Heart right ventricle (tissue), 16 donors: ENCODE data around the gene DCPS. TPM values are rescaled to one million over a fixed set of nuclear protein-coding genes. Genes with fewer than 3 reads are reported as not detected.

Experiments
- ATAC-seq, 8 donors: fragments of 200-7000 bp; cut with Tn5 transposase; one replicate each; pipeline ENCODE4 v1.9.1; 2020; ENCODE audit warnings: mild to moderate bottlenecking in 8 of 8, moderate library complexity in 8 of 8, moderate number of reproducible peaks in 1 of 8
- DNase-seq, 2 donors: peaks; one replicate each; pipeline ENCODE4 v3.0.0-alpha.2; 2020
- H3K27ac ChIP-seq, 10 donors: fragments of 200-600 bp; sonication (generic) in 2 of 10; one replicate each; pipeline versions ENCODE4 v1.5.0 to v1.8.0; 2020 to 2022; ENCODE audit warnings: mild to moderate bottlenecking in 3 of 10
- H3K27me3 ChIP-seq, 7 donors: fragments of 200-600 bp; one replicate each; pipeline ENCODE4 v1.8.0; 2021 to 2022; ENCODE audit warnings: mild to moderate bottlenecking in 2 of 7
- H3K36me3 ChIP-seq, 9 donors: fragments of 200-600 bp; sonication (generic) in 1 of 9; one replicate each; pipeline versions ENCODE4 v1.5.0 to v1.8.0; 2020 to 2022; ENCODE audit warnings: mild to moderate bottlenecking in 2 of 9
- H3K4me1 ChIP-seq, 9 donors: fragments of 200-600 bp; sonication (generic) in 1 of 9; one replicate each; pipeline versions ENCODE4 v1.5.0 to v1.8.0; 2020 to 2022; ENCODE audit warnings: mild to moderate bottlenecking in 4 of 9
- H3K4me3 ChIP-seq, 10 donors: fragments of 200-600 bp; sonication (generic) in 2 of 10; one replicate each; pipeline versions ENCODE4 v1.5.0 to v1.8.0; 2020 to 2022; ENCODE audit warnings: mild to moderate bottlenecking in 7 of 10, moderate library complexity in 2 of 10
- H3K9me3 ChIP-seq, 11 donors: fragments of 200-600 bp in 10 of 11; sonication (generic) in 2 of 11; one replicate each; pipeline versions ENCODE4 v1.5.0 to v1.8.0; 2013 to 2022; ENCODE audit warnings: mild to moderate bottlenecking in 2 of 11, control low read depth in 1 of 11, moderate library complexity in 1 of 11
- CTCF ChIP-seq, 9 donors: fragments of 200-600 bp; sonication (generic) in 2 of 9; IDR thresholded peaks; one replicate each; pipeline versions ENCODE4 v1.5.0 to v1.8.0; 2021 to 2022; ENCODE audit warnings: antibody characterized with exemption in 9 of 9, mild to moderate bottlenecking in 5 of 9, moderate library complexity in 1 of 9
- WGBS, 2 donors: extraction: QIAGEN DNeasy Blood & Tissue Kit; methylation state at CpG; one replicate each; pipeline ENCODE4 v1.1.7; 2013; ENCODE audit warnings: inconsistent platforms in 1 of 2; 5-methylcytosine and 5-hydroxymethylcytosine counted together
- intact Hi-C, 10 donors: fragments of 100-400 bp; cut with DNase I; formaldehyde crosslinking; loops; one replicate each; pipeline versions ENCODE4 v1.11.1 to v1.14.2; 2022
- polyA plus RNA-seq, 2 donors: library from polyadenylated mRNA; stranded (reverse); fragments of 200-250 nt; gene quantifications; one replicate each; pipeline ENCODE4 v1.2.3, GENCODE V29; 2013
- total RNA-seq, 10 donors: library from RNA; stranded (reverse); fragmentation: NEBNext Ultra II Directional in 3 of 10; extraction: Animal tissue kit (Norgen Biotek cat#: 25700) in 3 of 10; gene quantifications; one replicate each; pipeline versions ENCODE4 v1.2.1 to v1.2.4, GENCODE V29; 2021 to 2023
- donor health status: Arrhythmogenic right ventricular cardiomyopathy.
- donor health status: ischemic (EF 13 %, LVEDD 7.1; RV severe dilation, severe dysfunction).
- donor health status: healthy with polysubstance abuse.
- donor health status: DM: no; HTN: yes; CAD: no.
- donor health status: DM: no; HTN: no; CAD: no.
- donor health status: ischemic (EF 25% LVEDD 6.9; RV normal size, moderate dysfunction).
- donor health status: ischemic (EF 25% LVEDD 5.7; RV mildly dilated, moderate dysfunction).
- donor health status: healthy.
- donor health status: DM: yes; HTN: yes; CAD: no.
- donor health status: Ischemic cardiomyopathy.
- donor health status: ischemic (EF 35%, LVEDD 5.7; RV mildly dilated, moderate dysfunction).
- donor health status: nonischemic (EF 11% LVEDD 7.7; RV severe dilation, severe dysfunction).
- donor health status: DM: yes; HTN: yes; CAD: no.
- donor health status: PGD.
- donor health status: ischemic (EF 29% LVEDD 5.4; RV normal size, mild dysfunction).
- donor health status: nonischemic (EF 23%, LVEDD 6.1; RV moderate dilation, normal function).

The DCPS gene
- total and polyA plus RNA-seq, 12 donors: 6.5 to 17.3 (median 10.6) TPM

DNA sequence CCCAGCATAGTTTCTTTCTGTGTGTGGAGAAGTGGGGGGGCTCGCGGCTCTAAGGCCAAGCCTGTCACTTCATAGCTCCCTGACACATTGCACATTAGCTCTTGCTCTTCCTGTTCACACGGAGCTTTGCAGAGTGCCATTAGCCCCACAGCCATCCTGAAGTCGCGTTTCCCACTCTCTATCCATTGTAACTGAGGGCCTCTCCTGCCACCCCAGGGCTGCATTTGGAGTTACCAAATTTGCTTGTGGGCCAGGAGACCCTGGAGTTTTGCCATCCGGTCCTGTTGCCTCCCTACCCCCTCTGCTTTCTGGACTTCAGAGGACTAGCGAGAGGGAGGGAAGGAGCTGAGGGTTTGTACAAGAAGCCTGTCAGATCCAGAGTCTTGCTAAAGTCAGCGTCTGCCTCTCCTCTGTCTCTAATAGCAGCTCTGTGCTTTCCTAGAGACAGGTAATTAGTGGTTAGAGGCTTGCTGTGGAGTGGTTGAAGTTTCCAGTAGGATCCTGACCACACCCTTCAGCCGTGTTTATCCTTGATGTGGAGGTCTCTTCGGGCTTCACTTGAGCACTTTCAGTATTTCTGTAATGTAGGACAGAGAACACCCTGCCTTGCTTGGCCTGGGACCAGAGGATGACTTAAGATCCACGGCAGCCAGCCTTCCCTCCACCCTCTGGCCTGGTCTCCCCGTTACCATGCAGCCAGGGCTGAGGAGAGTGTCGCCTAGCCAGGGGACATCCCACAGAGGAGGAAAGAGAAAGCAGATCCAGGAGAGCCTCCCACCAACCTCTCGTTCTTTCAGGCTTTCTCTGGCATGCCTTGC is 14.1 kb downstream of the DCPS start:
- peak overlapping the region in 6 of 10 donors; percentile 7 to 23 (median 16) for H3K4me3 ChIP-seq
- peak overlapping the region; percentile 63 to 88 (median 78) for H3K27ac ChIP-seq
- ATAC-seq (peak; percentile 86 to 95 (median 92)), DNase-seq (peak; percentile 74 to 81)
- H3K4me1 ChIP-seq: peaks cover 15 to 50% (median 33%) of the 10 kb centered on the region in 9 donors
- H3K27me3 ChIP-seq: no peaks in the 10 kb centered on the region
- H3K36me3 ChIP-seq: peaks cover 0 to 30% (median 0%) of the 10 kb centered on the region in 9 donors
- intact Hi-C loops: loop anchor here in 7 of 10 donors (2.0 to 10.0 kb wide), 7 partner anchors 34 to 667 kb away; partner anchors contain the start of gene ST3GAL4 (in 2 of the 7)
- 32 to 36% methylated on average over 14 of the region's 14 CpGs for WGBS, 2 donors
- H3K9me3 ChIP-seq: no peaks in the 10 kb centered on the region
- no peak for TF ChIP-seq CTCF (IDR thresholded peaks at IDR 0.05)

- Histone ChIP-seq H3K4me1 (peaks cover 15 to 45% (median 33%) of the 10 kb centered on the region in 9 donors), H3K9me3 (no peaks in the 10 kb centered on the region), H3K27me3 (no peaks in the 10 kb centered on the region), H3K27ac (peak overlapping the region; percentile 63 to 88 (median 78)), H3K36me3 (peaks cover 0 to 22% (median 0%) of the 10 kb centered on the region in 9 donors), H3K4me3 (peak overlapping the region in 5 of 10 donors; percentile 9 to 23 (median 17))
- ATAC-seq (peak; percentile 81 to 88 (median 86)), DNase-seq (peak in 1 of 2 donors; percentile 59)
- no peak for TF ChIP-seq CTCF (IDR thresholded peaks at IDR 0.05)
- intact Hi-C loops: loop anchor here in 7 of 10 donors (2.0 to 10.0 kb wide), 7 partner anchors 34 to 666 kb away; partner anchors contain the start of gene ST3GAL4 (in 2 of the 7)
- 49 to 58% methylated on average over 9 of the region's 9 CpGs for WGBS, 2 donors
These were observed 14.9 kb downstream of the DCPS start for GRCh38 chr11:126318574-126319373.

DNA sequence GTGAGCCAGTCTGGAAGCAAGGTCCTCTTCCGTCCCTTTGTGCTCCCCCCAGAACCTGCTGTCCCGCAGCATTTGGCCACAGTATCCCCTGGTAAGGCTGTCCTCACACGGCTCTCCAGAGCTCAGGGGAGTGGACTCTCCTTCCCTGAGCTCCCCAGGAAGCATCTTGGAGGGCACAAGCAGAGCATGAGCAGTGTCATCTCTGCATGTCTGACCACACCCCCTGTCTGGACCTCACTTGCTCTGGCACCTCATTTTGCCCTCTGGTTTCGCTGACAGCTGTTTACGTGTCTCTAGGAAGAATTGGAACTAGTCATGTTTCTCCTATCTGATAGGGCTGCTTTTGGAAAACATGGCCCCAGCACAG is 15.5 kb downstream of the DCPS start:
- TF ChIP-seq CTCF (IDR thresholded peaks at IDR 0.05): no peak
- 78 to 82% methylated on average over 5 of the region's 5 CpGs for WGBS, 2 donors
- no peaks in the 10 kb centered on the region for H3K9me3 ChIP-seq
- H3K4me1 ChIP-seq: peaks cover 15 to 42% (median 33%) of the 10 kb centered on the region in 9 donors
- no peak overlapping the region for H3K4me3 ChIP-seq
- peaks cover 0 to 16% (median 0%) of the 10 kb centered on the region in 9 donors for H3K36me3 ChIP-seq
- peak overlapping the region; percentile 63 to 88 (median 78) for H3K27ac ChIP-seq
- no peak for DNase-seq
- intact Hi-C loops: loop anchor here in 7 of 10 donors (2.0 to 10.0 kb wide), 7 partner anchors 33 to 665 kb away; partner anchors contain the start of gene ST3GAL4 (in 2 of the 7)
- no peaks in the 10 kb centered on the region for H3K27me3 ChIP-seq
- ATAC-seq: peak in 2 of 8 donors; percentile 1 to 34

- intact Hi-C loops: loop anchor here in 1 of 10 donors (2.0 kb wide), 1 partner anchor 24 kb away; no protein-coding TSS in a partner anchor
- ATAC-seq: no peak
- Histone ChIP-seq H3K9me3 (no peaks in the 10 kb centered on the region), H3K4me3 (no peak overlapping the region), H3K36me3 (peaks cover 0 to 9% (median 0%) of the 10 kb centered on the region in 9 donors), H3K4me1 (peaks cover 10 to 24% (median 22%) of the 10 kb centered on the region in 9 donors), H3K27me3 (no peaks in the 10 kb centered on the region), H3K27ac (no peak overlapping the region)
- WGBS, 2 donors: 95 to 98% methylated on average over 3 of the region's 3 CpGs
- no peak for TF ChIP-seq CTCF (IDR thresholded peaks at IDR 0.05)
- DNase-seq: no peak
These were observed 19.1 kb downstream of the DCPS start for GRCh38 chr11:126322996-126323395.
